SKM-1 treated with dmso at 0.1 percent for 144 hours (cell line): Measurements from ENCODE around the gene PITRM1.
"Not testable (repeated sequence)": the region's sequence is repeated elsewhere in the genome, so short reads cannot be mapped to it uniquely, and the experiment has no call there.

Experiments
- DNase-seq: peaks from one replicate; lab custom pipeline; 2025; ENCODE audit not compliant: unreplicated experiment; lab: John Stamatoyannopoulos, UW

PITRM1 gene

DNA sequence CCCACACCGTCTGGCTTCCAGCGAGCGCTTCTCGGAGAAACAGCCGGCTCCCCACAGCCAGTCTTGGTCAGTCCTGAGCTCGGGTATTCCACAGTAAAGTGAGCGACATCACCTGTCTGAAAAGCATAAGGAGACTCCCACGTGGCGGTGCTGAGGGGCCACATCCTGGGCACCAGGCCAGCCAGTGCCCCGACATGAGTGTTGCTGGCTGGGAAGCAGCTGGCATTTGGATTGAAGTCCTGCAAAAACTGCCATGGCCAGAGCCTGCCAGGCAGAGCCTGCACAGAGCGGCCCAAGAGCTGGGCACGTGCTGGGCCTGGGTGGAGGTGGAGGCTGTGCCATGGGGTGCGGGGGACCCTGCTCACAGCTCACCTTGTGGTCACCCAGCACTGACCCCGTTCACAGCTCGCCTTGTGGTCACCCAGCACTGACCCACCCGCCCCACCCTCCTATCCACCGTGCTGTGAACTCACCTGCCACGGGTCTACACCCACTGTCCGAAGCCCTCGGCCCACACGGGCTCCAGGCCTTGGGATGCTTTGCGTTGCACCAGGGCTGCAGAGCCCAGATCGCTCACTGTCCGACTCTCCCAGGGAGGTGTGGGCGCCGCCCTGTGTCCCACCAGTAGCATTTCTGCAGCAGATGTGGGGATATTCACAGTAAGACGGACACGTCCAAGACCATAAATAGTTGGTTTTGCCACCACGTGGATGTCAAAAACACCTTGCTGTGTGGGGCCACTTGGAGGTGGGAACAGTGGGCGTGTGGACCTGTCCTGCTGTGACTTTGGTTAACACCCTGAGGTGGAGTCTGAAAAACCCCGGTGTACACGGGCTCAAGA, 48.8 kb downstream of the PITRM1 start:
- no peak for DNase-seq

- no peak for DNase-seq
These were observed 49.9 kb downstream of the PITRM1 start for GRCh38 chr10:3122486-3123205.

- DNase-seq = no peak
These were observed 50.5 kb downstream of the PITRM1 start for GRCh38 chr10:3122034-3122433.

DNA sequence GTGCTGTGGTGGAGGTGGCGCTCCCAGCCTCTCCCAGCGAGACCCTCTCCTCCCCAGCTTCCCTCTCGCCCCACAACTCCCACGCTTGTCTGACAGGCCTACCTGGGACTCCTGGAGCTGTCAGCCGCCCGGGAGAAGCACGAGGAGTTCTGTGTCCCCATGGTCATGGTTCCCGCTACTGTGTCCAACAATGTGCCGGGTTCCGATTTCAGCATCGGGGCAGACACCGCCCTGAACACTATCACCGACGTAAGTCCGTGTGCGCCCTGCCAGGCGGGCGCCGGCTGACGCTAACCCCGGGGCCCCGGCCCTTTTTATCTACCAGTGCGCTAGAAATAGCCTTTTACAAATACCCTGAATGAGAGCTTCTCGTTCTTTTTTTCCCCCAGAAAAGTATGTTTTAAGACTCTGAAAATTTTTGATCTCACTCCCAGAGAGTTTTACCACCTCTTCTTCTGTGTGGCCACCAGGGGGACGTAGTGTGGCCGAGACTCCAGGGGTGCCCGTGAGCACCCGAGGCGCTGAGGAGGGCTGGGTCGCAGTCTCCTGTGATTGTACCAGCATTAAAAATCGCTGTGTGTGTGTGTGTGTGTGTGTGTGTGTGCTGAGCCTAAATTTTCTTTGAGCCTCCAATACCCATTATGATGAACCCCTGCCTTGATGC, 52.7 kb downstream of the PITRM1 start:
- no peak for DNase-seq

GRCh38 chr10:3118641-3119091, 53.9 kb downstream of the PITRM1 start:
- no peak for DNase-seq

GRCh38 chr10:3117486-3117885, 55.1 kb downstream of the PITRM1 start:
- no peak for DNase-seq

DNA sequence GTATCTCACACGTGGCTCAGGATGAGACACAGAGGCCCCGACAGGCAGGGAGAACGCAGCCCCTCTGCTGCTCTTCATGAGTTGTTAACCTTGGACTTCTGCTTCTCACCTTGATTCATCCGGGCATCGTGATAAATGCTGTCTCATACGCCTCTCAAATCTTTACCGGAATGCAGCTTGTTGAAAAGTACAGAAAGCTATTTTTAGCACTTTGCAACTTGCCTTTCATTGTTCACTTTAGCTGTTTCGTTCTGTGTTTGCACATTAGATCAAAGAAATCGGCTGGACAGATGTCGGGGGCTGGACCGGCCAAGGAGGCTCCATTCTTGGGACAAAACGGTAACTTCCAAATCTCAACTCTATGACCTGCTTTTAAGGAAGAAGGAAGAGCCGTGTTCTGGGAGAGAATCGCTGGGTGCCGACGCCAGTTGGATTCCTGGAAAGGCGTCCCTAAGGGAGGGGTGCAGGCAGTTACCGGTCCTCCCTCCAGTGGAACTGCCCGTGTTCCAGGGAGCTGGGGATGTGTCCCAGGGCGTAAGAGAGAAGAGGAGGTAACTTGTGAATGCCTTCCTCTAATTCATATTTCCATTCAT, 56.0 kb downstream of the PITRM1 start:
- DNase-seq = no peak

DNA sequence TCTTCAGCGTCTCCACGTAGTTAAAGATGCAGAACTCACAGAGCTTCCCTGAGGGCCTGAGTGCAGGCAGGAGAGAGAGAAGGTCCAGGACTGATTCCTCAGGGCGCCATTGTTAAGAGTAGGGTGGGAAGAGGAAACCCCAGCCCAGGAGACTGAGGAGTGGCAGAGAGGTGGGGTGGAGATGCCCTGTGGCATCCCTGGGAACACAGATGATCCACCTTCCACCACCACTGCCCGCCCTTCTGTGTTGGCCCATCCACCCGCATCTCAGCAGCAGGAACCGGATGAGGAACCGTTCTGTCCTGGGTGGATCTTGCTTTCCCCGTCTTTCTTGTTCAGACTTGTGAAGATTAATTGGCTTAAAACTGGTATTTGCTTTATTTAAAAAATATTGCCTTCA, 56.9 kb downstream of the PITRM1 start:
- no peak for DNase-seq

DNA sequence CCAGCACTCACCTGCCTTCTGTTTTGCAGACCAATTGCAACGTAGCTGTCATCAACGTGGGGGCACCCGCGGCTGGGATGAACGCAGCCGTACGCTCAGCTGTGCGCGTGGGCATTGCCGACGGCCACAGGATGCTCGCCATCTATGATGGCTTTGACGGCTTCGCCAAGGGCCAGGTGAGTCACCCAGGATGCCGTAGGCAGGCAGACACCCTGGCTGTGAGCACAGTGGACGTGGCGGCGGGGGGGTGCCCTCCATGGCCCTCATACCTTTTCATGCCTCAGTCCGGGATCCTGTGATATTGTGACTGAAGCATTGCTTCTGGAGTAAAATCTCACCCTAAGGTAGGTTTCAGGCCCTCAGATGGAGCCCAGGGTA, 59.2 kb downstream of the PITRM1 start:
- no peak for DNase-seq

- no peak for DNase-seq
These were observed 60.9 kb downstream of the PITRM1 start for GRCh38 chr10:3111621-3112163.

- DNase-seq = no peak
These were observed 61.6 kb downstream of the PITRM1 start for GRCh38 chr10:3110782-3111620.

DNA sequence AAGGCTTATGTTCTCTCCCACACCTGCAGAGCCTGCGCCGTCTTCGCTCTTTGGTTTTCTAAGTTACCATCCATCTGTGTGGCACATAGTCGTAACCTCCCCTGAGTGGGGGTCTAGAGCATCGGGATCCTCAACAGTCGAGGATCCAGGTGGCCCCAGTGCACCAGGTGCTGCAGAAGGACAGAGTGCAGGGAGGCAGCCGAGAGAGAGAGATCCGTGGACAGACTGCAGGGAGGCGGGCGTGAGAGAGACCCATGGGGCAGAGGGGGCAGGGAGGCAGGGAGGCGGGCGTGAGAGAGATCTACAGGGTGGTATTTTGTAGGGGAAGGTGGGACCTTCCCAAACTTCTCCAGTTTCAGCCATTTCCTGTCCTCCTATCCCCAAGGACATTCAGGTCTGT, 62.9 kb downstream of the PITRM1 start:
- no peak for DNase-seq

DNA sequence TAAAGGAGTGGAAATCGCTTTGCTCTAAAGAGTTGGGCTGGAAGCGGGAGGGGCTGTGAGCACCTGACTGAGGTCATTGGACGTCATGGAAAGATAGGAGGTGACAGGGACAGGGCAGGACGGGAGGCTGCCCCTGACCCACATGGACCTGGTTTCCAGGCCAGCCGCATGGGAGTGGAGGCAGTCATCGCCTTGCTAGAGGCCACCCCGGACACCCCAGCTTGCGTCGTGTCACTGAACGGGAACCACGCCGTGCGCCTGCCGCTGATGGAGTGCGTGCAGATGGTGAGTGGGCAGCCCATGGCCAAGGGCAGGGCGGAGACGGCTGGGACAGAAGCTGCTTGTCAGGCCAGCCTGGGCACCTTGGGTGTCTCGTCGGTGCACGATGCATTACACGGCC, 63.4 kb downstream of the PITRM1 start:
- DNase-seq = no peak

GRCh38 chr10:3108575-3109105, 63.9 kb downstream of the PITRM1 start:
- no peak for DNase-seq

- DNase-seq = no peak
These were observed 64.5 kb downstream of the PITRM1 start for GRCh38 chr10:3108033-3108432.

DNA sequence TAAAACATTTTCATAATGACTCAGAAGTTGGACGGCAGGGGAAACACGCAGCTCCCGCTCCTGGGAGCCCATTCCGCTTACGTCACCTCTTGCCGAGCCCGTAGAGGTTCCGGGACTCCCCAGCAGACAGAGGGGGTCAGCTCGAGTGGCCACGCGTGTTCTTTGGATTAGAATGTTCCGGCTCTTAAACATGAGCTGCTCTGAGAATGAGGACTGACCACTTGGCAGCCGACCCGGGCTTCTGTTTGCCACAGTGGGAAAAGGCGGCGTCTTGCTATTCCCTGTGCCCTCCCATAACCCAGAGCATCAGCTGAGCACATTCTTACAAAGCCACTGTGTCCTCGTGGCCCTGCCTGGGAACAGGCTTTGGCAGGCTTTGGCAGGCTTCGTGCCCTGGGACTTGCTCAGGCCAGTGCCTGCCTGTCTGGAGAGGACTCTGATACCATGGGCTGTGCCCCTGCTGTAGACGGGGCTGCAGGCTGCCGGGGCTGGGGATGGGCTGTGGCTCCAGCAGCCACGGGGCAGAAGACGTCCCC, 65.1 kb downstream of the PITRM1 start:
- DNase-seq = no peak

DNA sequence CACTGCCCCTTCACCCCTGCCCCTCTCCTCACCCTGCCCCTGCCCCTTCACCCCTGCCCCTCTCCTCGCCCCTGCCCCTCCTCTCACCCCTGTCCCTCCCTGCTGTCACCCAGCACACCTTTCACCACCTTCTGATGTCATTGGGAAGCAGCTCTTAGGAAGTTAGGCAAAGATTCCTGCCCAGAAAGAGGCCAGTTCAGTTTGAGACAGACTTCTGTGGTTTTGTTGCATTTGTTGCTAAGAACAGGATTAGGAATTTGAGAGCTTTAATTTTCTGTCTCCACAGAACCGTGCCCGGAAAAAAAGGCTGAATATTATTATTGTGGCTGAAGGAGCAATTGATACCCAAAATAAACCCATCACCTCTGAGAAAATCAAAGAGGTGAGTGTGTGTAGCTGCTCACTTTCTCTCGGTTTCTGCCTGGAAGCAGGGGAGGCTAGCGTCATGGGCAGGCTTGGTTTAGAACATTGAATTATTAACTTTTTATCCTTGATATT, 65.6 kb downstream of the PITRM1 start:
- DNase-seq = no peak

- DNase-seq = not testable (repeated sequence)
These were observed 66.3 kb downstream of the PITRM1 start for GRCh38 chr10:3106328-3106727.

DNA sequence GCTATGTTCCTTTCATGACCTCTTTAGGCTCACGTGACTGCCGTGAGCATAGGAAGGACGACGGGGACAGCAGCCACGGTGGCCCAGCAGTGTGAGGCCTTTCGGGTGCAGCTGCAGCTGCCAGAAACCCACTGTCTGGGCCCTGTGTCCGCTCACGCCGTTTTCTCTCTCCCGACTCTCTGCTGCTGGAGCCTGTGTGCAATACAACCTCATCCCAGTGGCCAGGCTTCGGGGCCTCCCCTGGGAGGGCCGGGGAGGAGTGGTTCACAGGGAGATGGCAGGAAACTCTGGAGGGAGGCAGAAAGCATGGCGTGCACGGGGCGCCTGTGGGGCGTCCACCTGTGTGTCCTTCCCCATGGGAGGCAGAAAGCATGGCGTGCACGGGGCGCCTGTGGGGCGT, 66.7 kb downstream of the PITRM1 start:
- DNase-seq = no peak

DNA sequence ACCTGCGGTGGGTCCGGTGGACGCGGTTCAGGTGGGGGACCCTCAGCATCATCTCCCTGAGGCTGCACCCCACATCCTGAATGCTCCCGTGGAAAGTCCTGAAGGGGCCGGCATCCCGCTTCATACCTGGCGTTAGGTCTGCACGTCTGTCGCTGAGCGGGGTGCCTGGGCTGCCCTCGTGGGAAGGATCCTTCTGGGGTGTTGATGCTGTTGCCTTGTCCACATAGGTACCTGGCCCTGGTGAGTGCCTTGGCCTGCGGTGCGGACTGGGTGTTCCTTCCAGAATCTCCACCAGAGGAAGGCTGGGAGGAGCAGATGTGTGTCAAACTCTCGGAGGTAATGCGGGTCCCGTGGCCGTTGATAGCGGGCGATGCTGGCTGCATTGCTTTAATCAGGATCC, 67.4 kb downstream of the PITRM1 start:
- no peak for DNase-seq
